ENCODE data around the gene FICD.

FICD gene

GRCh38 chr12:108510836-108511235, 4.2 kb upstream of the FICD start:
- Histone ChIP-seq H4K20me1 (ENCODE audit: insufficient read depth, low read length) (no peaks in the 10 kb centered on the region), H3K4me1 (ENCODE audit: insufficient read depth, low read length, severe bottlenecking) (peaks cover 10% of the 10 kb centered on the region), H3F3A (ENCODE audit: insufficient read depth, low read length) (no peaks in the 10 kb centered on the region), H3K9me2 (ENCODE audit: low read depth, low read length) (no peaks in the 10 kb centered on the region), H3K79me2 (ENCODE audit: insufficient read depth, low read length) (no peaks in the 10 kb centered on the region), H2AFZ (ENCODE audit: low read length) (no peak overlapping the region), H3K4me3 (ENCODE audit: low read depth, low read length, poor library complexity, severe bottlenecking) (no peak overlapping the region), H3K27me3 (ENCODE audit: insufficient read depth, low read length) (no peaks in the 10 kb centered on the region), H3K9ac (ENCODE audit: low read length) (no peak overlapping the region), H3K27ac (ENCODE audit: low read depth, low read length, poor library complexity, severe bottlenecking) (no peak overlapping the region), H3K9me3 (ENCODE audit: low read length) (no peaks in the 10 kb centered on the region), H3K4me2 (ENCODE audit: low read length) (no peak overlapping the region), H3K36me3 (ENCODE audit: insufficient read depth, low read length) (no peaks in the 10 kb centered on the region)
- TF ChIP-seq EZH2 (IDR thresholded peaks at IDR 0.05; ENCODE audit: borderline replicate concordance, low read length) (no peak), CTCF (IDR thresholded peaks at IDR 0.05; ENCODE audit: low read length) (no peak)

- no peak overlapping the region for H2AFZ ChIP-seq (ENCODE audit: low read length)
- H3K4me2 ChIP-seq (ENCODE audit: low read length), result peak overlapping the region; percentile 31
- H3K4me3 ChIP-seq (ENCODE audit: low read depth, low read length, poor library complexity, severe bottlenecking), result no peak overlapping the region
Measured at GRCh38 chr12:108511633-108512540, 3.2 kb upstream of the FICD start.

GRCh38 chr12:108514468-108514972, 557 bp upstream of the FICD start:
- TF ChIP-seq EZH2 (IDR thresholded peaks at IDR 0.05; ENCODE audit: borderline replicate concordance, low read length) (no peak), CTCF (IDR thresholded peaks at IDR 0.05; ENCODE audit: low read length) (no peak)
- Histone ChIP-seq H3K27me3 (ENCODE audit: insufficient read depth, low read length) (no peaks in the 10 kb centered on the region), H4K20me1 (ENCODE audit: insufficient read depth, low read length) (no peaks in the 10 kb centered on the region), H3K9me2 (ENCODE audit: low read depth, low read length) (no peaks in the 10 kb centered on the region), H3K79me2 (ENCODE audit: insufficient read depth, low read length) (no peaks in the 10 kb centered on the region), H3K27ac (ENCODE audit: low read depth, low read length, poor library complexity, severe bottlenecking) (no peak overlapping the region), H3K4me3 (ENCODE audit: low read depth, low read length, poor library complexity, severe bottlenecking) (peak overlapping the region; percentile 94), H2AFZ (ENCODE audit: low read length) (no peak overlapping the region), H3K4me1 (ENCODE audit: insufficient read depth, low read length, severe bottlenecking) (peaks cover 18% of the 10 kb centered on the region), H3F3A (ENCODE audit: insufficient read depth, low read length) (no peaks in the 10 kb centered on the region), H3K9me3 (ENCODE audit: low read length) (no peaks in the 10 kb centered on the region), H3K4me2 (ENCODE audit: low read length) (peak overlapping the region; percentile 97), H3K36me3 (ENCODE audit: insufficient read depth, low read length) (peaks cover 15% of the 10 kb centered on the region; the same call in 1 of the 2 replicates), H3K9ac (ENCODE audit: low read length) (peak overlapping the region; percentile 30; the same call in 1 of the 2 replicates)

More at GRCh38 chr12:108511633-108512540, 3.2 kb upstream of the FICD start:
- H3F3A ChIP-seq (ENCODE audit: insufficient read depth, low read length), result no peaks in the 10 kb centered on the region
- H3K36me3 ChIP-seq (ENCODE audit: insufficient read depth, low read length), result no peaks in the 10 kb centered on the region
- H3K4me1 ChIP-seq (ENCODE audit: insufficient read depth, low read length, severe bottlenecking), result peaks cover 18% of the 10 kb centered on the region
- H4K20me1 ChIP-seq (ENCODE audit: insufficient read depth, low read length), result no peaks in the 10 kb centered on the region
- no peaks in the 10 kb centered on the region for H3K9me2 ChIP-seq (ENCODE audit: low read depth, low read length)
- H3K9ac ChIP-seq (ENCODE audit: low read length), result no peak overlapping the region
- no peaks in the 10 kb centered on the region for H3K27me3 ChIP-seq (ENCODE audit: insufficient read depth, low read length)
- H3K79me2 ChIP-seq (ENCODE audit: insufficient read depth, low read length), result no peaks in the 10 kb centered on the region
- TF ChIP-seq EZH2 (IDR thresholded peaks at IDR 0.05; ENCODE audit: borderline replicate concordance, low read length) (no peak), CTCF (IDR thresholded peaks at IDR 0.05; ENCODE audit: low read length) (peak; percentile 65)
- no peak overlapping the region for H3K27ac ChIP-seq (ENCODE audit: low read depth, low read length, poor library complexity, severe bottlenecking)
- no peaks in the 10 kb centered on the region for H3K9me3 ChIP-seq (ENCODE audit: low read length)
